NCI-H82 treated with DMSO at 0.1 percent for 48 hours (cell line): ENCODE results near the gene OSBPL5.

Experiments used
- DNase-seq: peaks from one replicate; lab custom pipeline; 2025; ENCODE audit not compliant: unreplicated experiment; lab: John Stamatoyannopoulos, UW

The OSBPL5 gene

DNA sequence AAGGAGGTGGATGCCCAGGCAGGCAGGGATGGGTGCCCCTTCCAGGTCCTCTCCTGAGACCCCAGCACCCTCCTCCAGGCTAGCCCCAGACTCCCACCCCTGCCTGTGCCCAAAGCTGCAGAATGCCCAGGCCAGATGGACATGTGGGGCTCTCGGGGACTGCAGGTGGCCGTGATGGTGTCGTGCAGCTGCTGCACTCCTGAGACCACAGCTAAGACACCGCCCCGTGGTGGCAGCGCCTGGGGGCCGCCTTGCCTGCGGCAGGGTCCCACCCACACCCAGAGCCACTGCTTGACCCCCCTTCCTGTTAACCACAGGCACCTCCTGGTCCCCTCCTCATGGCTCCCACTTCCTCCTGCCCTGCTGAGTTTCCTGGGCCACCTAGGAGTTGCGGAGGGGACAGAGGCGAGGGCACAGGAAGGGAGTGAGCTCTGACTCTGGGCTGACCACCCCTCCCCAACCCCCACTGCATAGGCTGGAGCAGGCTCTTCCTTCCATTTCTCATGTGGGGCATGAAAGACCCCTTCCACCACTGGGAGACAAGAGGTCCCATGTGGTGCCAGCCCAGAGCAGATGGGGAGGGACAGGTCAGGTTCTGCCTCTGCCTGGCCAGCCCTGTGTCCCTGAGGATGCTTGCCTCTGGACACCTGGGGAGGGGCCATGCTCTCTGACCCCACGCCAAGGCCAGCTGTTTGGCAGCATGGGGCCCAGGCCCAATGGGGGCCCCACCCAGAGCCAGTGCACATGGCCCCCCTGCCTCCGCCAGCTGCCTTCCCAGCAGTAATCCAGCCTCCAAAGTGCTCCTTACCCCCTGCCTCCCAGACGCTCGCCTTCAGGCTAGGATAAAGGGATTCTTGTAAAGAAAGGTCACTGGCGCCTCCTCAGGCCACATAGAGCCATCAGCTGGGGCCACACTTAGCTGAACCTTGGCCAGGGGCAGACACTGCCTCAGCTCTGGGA is 29.3 kb downstream of the OSBPL5 start:
- DNase-seq: no peak

GRCh38 chr11:3134651-3135480 is 30.2 kb downstream of the OSBPL5 start:
- no peak for DNase-seq

- DNase-seq: no peak
These were observed 30.9 kb downstream of the OSBPL5 start for GRCh38 chr11:3134218-3134621.

DNA sequence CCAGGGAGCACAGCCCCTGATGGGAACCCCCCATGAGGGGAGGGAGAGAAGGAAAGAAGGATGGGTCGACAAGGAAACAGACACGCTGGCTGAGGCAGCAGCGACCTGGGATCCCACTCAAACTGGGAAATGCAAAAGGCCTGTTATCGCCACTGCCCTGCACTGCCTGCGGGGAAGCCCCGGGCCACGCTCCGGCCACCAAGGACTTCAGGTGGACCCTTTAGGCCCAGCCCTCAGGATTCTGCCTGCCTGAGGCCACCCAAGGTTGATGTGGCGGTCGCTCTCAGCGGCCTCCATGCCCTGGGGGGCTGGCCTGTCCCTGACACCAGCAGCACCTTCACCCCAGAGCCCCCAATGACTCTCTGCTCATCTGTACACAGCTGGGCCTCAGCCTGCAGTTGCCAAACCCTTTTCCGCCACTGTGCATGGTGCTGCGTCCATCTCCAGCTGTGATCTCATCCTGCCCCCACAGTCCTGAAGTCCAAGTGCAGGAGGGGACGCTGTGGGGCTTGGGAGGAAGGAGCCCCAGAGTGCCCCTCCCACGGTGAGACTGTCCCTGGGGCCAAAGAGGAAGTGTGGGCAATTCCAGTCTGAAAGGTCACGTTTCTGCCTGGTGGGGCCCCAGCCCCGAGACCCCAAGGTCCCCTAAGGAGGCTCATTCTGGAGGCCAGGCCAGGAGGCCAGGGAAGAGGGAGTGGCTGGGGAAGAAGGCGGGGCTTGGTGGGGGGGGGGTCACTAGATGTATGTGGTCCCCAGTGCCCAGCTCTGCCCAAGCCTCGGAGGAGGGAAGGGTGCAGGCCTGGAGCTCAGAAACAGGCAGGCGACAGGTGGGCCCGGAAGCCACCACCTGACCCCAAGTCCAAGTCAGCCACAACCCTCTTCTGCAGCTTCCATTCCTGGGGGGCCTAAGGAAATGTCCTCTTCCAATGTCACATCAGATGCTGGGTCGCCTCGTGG is 31.6 kb downstream of the OSBPL5 start:
- no peak for DNase-seq

GRCh38 chr11:3132831-3133260 is 32.3 kb downstream of the OSBPL5 start:
- DNase-seq: no peak

GRCh38 chr11:3132271-3132781 is 32.8 kb downstream of the OSBPL5 start:
- no peak for DNase-seq

GRCh38 chr11:3131330-3131941 is 33.7 kb downstream of the OSBPL5 start:
- DNase-seq: no peak

- DNase-seq: no peak
These were observed 34.6 kb downstream of the OSBPL5 start for GRCh38 chr11:3130269-3131071.

DNA sequence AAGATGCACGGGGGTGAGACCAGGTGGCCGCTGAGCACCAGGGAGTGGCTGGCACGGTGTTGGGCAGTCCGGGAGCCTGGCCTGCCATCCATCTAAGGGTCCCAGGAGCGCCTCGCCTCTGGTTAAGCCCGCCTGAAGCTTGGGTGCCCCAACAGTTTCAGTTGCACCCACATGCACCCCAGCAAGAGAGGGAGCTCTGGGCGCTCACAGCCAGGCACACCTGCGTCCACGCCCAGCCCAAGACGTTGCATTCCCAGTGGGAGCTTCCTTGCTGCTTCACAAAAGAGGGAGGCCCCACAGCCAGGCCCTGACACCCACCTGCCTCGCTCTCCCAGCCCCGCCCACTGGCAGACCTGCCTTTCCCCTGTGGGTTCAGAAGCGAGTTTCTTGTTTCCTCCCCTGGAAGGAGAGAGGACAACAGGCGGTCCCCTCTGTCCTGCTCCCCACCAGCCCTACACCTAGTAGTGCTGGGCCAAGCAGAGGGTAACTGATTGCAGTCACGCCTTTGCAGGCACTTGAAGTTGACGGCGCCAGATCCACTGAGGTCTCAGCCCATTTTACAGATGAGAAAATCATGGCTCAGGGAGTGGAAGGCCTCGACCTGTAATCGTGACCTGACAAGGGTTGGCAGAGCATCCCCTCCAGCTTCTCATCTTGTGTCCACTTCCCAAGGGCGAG is 35.4 kb downstream of the OSBPL5 start:
- no peak for DNase-seq

DNA sequence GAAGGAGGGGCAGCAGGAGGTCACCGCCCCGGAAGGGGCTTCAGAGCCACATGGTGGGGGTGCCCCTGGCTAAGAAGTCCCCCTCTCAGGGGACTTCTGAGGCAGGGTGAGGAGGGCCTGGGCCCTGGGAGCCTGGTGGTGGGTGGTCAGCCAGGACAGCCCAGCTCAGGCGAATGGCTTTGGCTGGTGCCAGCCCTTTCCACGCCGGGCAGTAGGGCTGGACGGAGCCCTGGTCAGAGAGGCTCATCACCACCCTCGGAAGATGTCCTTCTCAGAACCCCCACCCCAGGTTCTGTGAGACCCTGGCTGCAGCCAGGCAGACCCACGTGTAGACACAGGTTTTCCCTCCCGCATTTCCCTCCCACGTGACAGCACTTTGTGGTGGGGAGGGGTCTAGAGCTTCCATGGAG is 35.9 kb downstream of the OSBPL5 start:
- DNase-seq: no peak

DNA sequence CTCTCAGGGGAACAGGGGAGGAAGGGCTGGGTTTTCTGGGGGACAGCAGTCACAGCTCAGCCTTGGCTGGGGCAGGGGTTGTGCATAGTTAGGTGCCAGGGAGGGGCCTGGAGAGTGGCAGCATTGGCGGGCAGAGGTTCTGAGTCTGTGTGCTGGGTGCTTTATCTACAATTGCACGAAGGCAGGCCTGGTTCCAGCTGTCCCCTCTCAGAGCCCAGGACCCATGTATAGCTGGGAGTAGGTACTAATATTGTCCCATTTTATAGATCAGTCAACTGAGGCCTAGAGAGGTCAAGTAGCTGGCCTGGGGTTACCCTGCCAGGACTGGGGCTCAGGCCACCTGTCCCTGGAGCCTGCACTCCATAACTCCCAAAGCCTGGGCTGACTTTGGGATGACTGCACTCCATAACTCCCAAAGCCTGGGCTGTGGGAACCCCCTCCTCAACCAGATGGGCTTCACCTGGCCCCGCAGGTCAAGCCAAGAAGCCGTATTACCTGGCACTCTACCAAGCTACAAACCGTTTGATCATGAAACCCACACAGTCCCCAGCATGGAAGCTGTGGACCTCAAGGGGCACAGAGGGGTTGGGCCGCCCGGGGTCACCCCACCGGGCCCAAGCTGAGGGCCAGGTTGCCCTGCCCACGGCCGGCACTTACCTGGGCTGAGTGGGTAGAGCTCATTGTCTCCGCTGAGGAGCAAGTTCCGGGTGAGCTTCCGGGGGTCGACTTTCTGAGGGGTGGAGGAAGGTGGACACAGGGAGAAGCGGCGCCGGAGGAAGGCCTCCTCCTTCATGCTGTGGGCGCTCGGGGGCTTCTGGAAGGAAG is 36.5 kb downstream of the OSBPL5 start:
- DNase-seq: no peak

DNA sequence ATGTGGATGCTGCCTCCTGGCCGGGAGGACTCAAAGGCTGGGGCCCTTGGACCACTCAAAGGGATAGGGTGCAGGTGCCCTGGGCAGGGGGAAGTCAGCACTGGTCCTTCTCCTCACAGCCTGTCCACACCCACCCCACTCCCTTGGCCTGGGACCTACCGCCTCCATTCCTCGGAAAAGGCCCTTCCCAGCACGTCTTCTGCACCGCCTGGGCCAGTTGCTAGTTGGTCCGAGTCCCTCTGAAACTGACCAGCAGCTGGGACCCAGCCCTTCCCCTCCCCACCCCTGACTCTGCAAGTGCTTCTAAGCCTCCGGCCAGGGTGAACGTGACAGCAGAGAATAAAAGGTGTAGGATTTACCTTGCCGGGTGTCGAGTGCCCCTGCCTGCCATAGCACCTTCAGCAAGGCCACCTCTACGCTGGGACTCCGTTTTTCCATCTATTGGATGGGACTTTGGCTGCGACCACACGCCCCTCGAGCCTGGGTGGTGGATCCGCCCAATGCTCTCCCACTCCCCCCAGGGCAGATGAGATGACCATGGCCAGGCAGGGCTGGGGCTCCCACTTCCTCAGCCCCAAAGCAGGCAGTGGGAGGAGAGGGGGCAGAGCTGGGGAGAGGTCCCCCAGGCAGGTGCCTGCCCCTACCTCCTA is 37.3 kb downstream of the OSBPL5 start:
- DNase-seq: no peak

DNA sequence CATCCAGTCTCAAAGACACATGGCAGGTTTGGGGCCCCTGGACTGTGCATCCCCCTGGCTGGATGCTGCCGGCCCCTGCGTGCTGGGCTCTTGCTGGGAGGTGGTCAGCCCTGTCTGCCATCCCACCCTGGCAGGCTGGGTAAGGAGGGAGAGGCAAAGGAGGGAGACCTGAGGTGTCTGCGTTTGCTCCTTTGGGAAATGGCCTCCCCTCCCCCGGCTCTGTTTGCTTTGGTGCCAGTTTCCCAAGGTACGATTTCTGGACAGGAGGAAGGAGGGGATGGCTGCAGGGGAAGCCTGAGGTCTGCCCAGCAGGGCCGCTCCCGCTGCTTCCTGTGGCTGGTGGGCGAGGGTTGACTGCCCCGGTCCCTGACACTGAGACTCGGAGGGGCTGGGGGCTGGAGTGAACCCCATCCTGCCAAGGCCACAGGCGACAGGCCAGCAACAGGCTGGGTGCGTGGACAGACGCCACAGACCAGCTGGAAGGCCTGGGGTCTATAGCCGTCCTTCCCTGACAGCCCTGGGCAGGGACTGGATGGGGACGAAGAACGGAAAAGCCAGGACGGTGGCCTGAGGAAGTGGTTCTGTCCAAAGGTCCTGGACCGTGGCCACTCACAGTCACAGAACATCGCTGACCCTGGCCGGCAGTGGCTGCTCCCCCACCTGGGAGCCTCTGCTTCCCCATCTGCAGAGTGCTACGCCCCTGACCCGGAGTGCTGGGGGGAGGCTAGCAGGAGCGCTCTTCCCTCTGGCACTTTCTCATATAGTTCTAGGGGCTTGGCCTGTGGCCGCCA is 38.0 kb downstream of the OSBPL5 start:
- DNase-seq: no peak

GRCh38 chr11:3126207-3126865 is 38.8 kb downstream of the OSBPL5 start:
- DNase-seq: no peak

DNA sequence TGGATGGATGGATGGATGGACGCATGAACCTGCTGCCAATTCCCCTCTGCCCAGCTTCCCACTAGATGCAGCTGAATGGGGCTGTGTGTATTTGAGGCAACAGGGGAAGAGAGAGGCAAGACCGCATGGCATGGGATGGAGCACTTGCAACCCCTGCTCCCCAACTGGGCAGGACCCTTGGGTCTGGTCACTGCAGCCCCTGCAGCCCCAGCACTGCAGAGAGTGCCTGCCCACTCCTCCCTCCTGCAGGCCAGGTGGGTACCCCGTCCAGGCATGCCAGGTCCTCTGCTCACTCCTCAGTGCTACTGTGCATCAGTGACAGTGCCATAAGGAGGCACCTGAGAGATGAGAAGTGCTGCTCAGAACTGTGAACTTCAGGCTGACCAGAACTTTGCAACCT is 40.3 kb downstream of the OSBPL5 start:
- no peak for DNase-seq
